Activated CD4-positive, alpha-beta T cell treated with anti-CD3 and anti-CD28 coated beads, Interleukin-2, amount 50 U/mL, for 24 hours (primary cell): Measurements from ENCODE around the gene CDH23.
A peak's percentile ranks its signal among the peaks of the same experiment; 100 is the strongest.

Experiments used
- DNase-seq, 2 donors: peaks; one replicate each; pipeline ENCODE4 v3.0.0-alpha.2; 2020; ENCODE audit warnings: low read depth in 1 of 2, low spot score in 1 of 2

The CDH23 gene

GRCh38 chr10:71717551-71717951, 320.8 kb downstream of the CDH23 start:
- DNase-seq: no peak

- DNase-seq: no peak
Observed at GRCh38 chr10:71718165-71718698, 321.5 kb downstream of the CDH23 start.

DNA sequence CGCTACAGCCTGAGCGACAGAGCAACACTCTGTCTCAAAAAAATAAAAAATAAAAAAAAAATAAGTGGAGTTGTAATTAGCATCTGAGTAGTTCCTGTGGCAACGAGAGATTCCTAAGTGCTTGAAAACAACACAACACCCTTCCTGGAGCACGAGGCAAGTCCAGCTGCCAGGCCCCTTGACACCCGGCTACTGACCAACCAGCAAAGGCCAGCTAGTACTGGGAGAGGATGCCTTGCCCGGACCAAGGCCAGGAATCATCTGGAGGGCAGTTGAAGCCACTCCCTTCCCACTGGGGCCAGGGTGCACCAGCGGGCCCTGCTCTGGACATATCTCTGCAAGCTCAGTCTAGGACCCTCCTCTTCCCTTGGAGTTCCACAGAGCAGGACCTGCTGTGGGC, 322.3 kb downstream of the CDH23 start:
- DNase-seq: no peak

GRCh38 chr10:71719464-71720201, 322.9 kb downstream of the CDH23 start, which contains the start of gene C10orf105:
Gene C10orf105, minus strand, starts transcription at chr10:71719778. Its CDS starts 3,441 bp downstream, at chr10:71716337.
- no peak for DNase-seq

DNA sequence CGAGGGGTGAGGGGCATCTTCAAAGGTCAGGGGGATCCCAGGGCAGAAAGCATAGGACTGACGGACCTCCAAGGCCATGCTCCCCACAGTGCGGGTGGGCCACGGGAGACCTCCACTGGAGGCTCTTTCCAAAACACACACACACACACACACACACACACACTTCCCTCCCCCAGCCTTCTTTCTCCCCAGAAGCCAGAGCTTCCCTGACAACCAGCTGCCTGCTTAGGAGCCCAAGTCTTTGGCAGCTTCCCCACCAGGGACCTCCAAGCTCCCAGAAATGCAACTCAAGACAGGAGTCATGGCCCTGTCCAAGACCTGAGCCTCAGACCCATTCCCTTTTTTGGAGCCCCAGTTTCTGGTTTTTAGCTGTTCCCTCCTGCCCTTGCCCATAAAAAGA, 323.6 kb downstream of the CDH23 start:
- DNase-seq: no peak

GRCh38 chr10:71721313-71721712, 324.6 kb downstream of the CDH23 start:
- DNase-seq: no peak

GRCh38 chr10:71722849-71723248, 326.1 kb downstream of the CDH23 start:
- no peak for DNase-seq

DNA sequence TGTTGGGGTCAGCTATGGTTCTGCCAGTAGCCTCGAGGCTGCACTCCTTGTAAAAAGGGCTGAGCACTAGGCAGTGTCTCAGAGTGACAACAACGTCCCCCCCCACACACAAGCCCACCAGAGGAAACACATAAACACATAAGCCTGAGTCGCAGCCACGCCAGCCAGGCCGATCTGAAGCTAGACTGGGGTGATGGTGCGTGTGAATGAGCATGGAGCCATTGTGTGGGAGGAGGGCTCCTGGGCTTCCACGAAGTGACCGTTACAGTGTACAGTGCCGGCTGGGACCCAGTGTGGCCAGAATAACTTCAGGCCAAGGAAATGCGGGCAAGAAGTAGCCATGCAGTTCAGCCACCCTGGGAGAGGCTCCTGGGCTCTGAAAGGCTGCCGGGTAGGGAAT, 326.6 kb downstream of the CDH23 start:
- DNase-seq: no peak

DNA sequence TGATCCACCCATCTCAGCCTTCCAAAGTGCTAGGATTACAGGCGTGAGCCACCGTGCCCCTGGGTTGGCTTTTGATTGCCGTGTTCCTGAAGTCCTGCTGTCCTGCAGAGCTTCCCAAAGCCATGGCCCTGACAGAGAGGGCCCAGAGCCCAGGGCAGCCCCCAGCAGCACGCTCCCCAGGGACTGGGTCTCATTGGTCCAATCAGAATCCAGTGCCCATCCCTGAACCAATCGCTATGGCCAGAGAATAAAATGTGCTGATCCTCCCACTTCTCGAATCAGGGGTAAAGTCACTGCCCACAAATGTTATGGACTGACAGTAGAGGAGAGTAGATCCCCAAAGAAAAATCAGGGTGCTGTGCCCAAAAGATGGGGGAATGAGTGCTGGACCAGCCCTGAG, 327.8 kb downstream of the CDH23 start:
- DNase-seq: no peak

DNA sequence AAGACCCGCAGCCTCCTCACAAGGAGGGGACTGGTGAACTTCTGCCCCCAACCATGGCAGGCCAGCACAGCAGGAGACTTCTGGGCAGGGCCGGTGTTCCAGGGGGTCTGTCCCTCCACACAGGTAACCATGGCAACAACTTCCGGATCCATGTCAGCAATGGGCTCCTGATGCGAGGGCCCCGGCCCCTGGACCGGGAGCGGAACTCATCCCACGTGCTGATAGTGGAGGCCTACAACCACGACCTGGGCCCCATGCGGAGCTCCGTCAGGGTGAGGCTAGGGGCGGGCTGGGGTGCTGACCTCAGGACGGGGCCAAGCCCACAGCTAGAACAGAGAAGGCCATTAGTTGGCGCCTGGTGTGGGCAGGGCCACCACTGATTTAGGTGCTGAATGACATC, 328.5 kb downstream of the CDH23 start:
- DNase-seq: no peak

- peak in 1 of 2 donors; percentile 82 for DNase-seq
Observed at GRCh38 chr10:71725998-71726579, 329.4 kb downstream of the CDH23 start.

GRCh38 chr10:71726580-71727104, 329.9 kb downstream of the CDH23 start:
- DNase-seq: peak in 1 of 2 donors; percentile 46

GRCh38 chr10:71727105-71727737, 330.5 kb downstream of the CDH23 start:
- DNase-seq: peak in 1 of 2 donors; percentile 65

GRCh38 chr10:71727738-71728737, 331.3 kb downstream of the CDH23 start:
- DNase-seq: peak in 1 of 2 donors; percentile 57

- DNase-seq: no peak
Observed at GRCh38 chr10:71729161-71729636, 332.5 kb downstream of the CDH23 start.

DNA sequence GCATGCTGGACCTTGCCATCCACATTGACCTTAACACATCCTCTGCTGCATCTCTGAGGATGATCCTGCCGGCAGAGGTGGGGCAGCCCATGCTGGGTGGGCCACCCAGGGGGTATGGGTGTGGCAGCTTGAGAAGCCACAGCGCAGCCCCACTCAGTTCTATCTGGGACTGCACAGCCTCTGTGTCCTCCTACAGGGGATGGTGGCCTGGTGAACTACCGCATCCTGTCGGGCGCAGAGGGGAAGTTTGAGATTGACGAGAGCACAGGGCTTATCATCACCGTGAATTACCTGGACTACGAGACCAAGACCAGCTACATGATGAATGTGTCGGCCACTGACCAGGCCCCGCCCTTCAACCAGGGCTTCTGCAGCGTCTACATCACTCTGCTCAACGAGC, 335.1 kb downstream of the CDH23 start:
- DNase-seq: no peak

- DNase-seq: no peak
Observed at GRCh38 chr10:71734797-71735196, 338.1 kb downstream of the CDH23 start.

DNA sequence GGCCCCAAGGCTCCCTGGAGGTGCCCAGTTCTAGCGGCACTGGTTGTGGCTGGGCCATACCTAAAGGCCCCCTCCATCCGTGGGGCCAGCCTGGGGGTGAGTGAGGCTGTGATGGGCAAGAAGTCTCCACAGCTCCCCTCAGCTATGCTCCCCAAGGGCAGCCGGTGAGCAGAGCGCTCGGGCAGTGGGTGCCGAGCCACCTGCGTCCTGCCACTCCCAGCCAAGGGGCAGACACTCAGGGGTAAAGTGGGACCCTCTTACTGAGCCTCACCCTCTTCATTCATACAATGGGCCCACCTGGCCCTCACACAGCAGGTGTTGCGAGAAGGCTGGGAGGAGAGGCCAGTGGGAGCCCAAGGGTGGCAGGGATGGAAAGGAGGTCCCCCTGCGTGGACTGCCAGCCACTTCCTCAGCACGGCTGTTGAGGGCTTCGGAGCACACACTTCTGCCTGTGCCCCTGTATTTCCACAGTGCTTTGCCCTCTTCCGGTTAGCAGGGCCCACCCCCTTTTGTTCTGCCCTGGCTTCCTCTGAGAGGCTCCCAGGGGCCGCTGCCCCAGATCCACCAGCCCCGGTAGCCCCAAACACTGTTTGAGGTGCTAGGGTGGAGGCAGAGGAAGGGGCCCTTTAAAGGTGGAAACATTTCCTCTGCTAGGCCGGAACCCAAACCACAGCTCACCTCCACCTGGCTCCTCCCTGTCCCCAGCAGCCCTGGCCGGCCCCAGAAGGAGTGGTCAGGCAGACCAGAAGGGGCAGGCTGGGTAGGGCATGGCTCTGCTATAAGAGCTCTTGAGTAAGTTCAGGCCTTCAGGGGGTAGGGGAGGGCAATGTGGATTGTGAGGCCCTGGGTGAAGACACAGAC, 339.2 kb downstream of the CDH23 start:
- DNase-seq: no peak

- no peak for DNase-seq
Observed at GRCh38 chr10:71736570-71736952, 339.8 kb downstream of the CDH23 start.
